Activated T-helper 1 cell treated with anti-CD3 and anti-CD28 coated beads, Interleukin-12 subunit alpha, Interleukin-12 subunit beta, Interleukin-2, Interleukin-4 antibody, amounts not matched to agents 30 ng/mL and 10 ng/mL and 1 ng/mL, durations not matched to agents 14 hours and 24 hours and 36 hours (primary cell): ENCODE results near the gene ZNF841. TPM values are rescaled to one million over a fixed set of nuclear protein-coding genes. Genes with fewer than 3 reads are reported as not detected.
"Not testable (repeated sequence)": the region's sequence is repeated elsewhere in the genome, so short reads cannot be mapped to it uniquely, and the experiment has no call there.

Source experiments
- DNase-seq: peaks from one replicate; pipeline ENCODE4 v3.0.0; 2021; ENCODE audit warnings: low spot score
- H3K27ac Mint-ChIP-seq: one replicate; pipeline ENCODE4 v1.8.0; 2021; ENCODE audit warnings: mild to moderate bottlenecking, mixed read lengths
- H3K27me3 Mint-ChIP-seq: one replicate; pipeline ENCODE4 v1.8.0; 2022; ENCODE audit warnings: mild to moderate bottlenecking, moderate library complexity, mixed read lengths; ENCODE audit not compliant: insufficient read depth
- H3K36me3 Mint-ChIP-seq: one replicate; pipeline ENCODE4 v1.8.0; 2021; ENCODE audit warnings: low read depth, mixed read lengths
- H3K4me1 Mint-ChIP-seq: one replicate; pipeline ENCODE4 v1.8.0; 2021; ENCODE audit warnings: low read depth, mixed read lengths
- H3K4me3 Mint-ChIP-seq: one replicate; pipeline ENCODE4 v1.8.0; 2021; ENCODE audit warnings: mild to moderate bottlenecking, moderate library complexity, mixed read lengths
- H3K9me3 Mint-ChIP-seq: one replicate; pipeline ENCODE4 v1.8.0; 2021; ENCODE audit warnings: mixed read lengths
- intact Hi-C: fragments of 100-400 bp; cut with micrococcal nuclease; formaldehyde crosslinking; loops from one replicate; pipeline ENCODE4 v1.15.1; 2024
- total RNA-seq: library from RNA; stranded (reverse); gene quantifications from 2 replicates; pipeline ENCODE4 v1.2.3, GENCODE V29; 2022

The ZNF841 gene
- total RNA-seq, 1 donor from 2014 or later = 16.1 TPM

GRCh38 chr19:52110780-52111179 lies 15.2 kb upstream of the ZNF841 start:
- H3K36me3 Mint-ChIP-seq = peaks cover 7% of the 10 kb centered on the region
- H3K4me3 Mint-ChIP-seq = no peak overlapping the region
- no peak overlapping the region for H3K27ac Mint-ChIP-seq
- intact Hi-C loops = no loop called here
- DNase-seq = no peak
- H3K4me1 Mint-ChIP-seq = no peaks in the 10 kb centered on the region
- no peaks in the 10 kb centered on the region for H3K27me3 Mint-ChIP-seq
- peaks cover 81% of the 10 kb centered on the region for H3K9me3 Mint-ChIP-seq

- Mint-ChIP-seq H3K36me3 (peaks cover 1% of the 10 kb centered on the region), H3K27me3 (no peaks in the 10 kb centered on the region), H3K4me1 (no peaks in the 10 kb centered on the region), H3K4me3 (no peak overlapping the region), H3K27ac (no peak overlapping the region), H3K9me3 (peaks cover 39% of the 10 kb centered on the region)
- DNase-seq = no peak
- intact Hi-C loops = no loop called here
Observed at GRCh38 chr19:52102782-52103181, 7.2 kb upstream of the ZNF841 start.

- H3K4me1 Mint-ChIP-seq = no peaks in the 10 kb centered on the region
- no peak for DNase-seq
- peaks cover 39% of the 10 kb centered on the region for H3K9me3 Mint-ChIP-seq
- H3K36me3 Mint-ChIP-seq = peaks cover 1% of the 10 kb centered on the region
- no peak overlapping the region for H3K27ac Mint-ChIP-seq
- intact Hi-C loops = no loop called here
- no peaks in the 10 kb centered on the region for H3K27me3 Mint-ChIP-seq
- no peak overlapping the region for H3K4me3 Mint-ChIP-seq
Observed at GRCh38 chr19:52101866-52102562, 6.4 kb upstream of the ZNF841 start.

GRCh38 chr19:52099497-52100138 lies 4.1 kb upstream of the ZNF841 start:
- Mint-ChIP-seq H3K4me3 (no peak overlapping the region), H3K27me3 (no peaks in the 10 kb centered on the region), H3K4me1 (peaks cover 10% of the 10 kb centered on the region), H3K9me3 (peaks cover 53% of the 10 kb centered on the region), H3K36me3 (peaks cover 8% of the 10 kb centered on the region), H3K27ac (no peak overlapping the region)
- DNase-seq = no peak
- intact Hi-C loops = no loop called here

GRCh38 chr19:52096416-52096815 lies 851 bp upstream of the ZNF841 start:
- Mint-ChIP-seq H3K4me1 (peaks cover 22% of the 10 kb centered on the region), H3K9me3 (peaks cover 76% of the 10 kb centered on the region), H3K36me3 (peaks cover 32% of the 10 kb centered on the region), H3K4me3 (peak overlapping the region; percentile 92)
- H3K27me3 Mint-ChIP-seq, intact Hi-C loops, H3K27ac Mint-ChIP-seq, DNase-seq: not testable (repeated sequence)

GRCh38 chr19:52094526-52095130 lies 937 bp downstream of the ZNF841 start:
- Mint-ChIP-seq H3K36me3 (peaks cover 46% of the 10 kb centered on the region), H3K27ac (peak overlapping the region; percentile 90), H3K4me1 (peaks cover 22% of the 10 kb centered on the region), H3K27me3 (no peaks in the 10 kb centered on the region), H3K4me3 (peak overlapping the region; percentile 92), H3K9me3 (peaks cover 89% of the 10 kb centered on the region)
- intact Hi-C loops = loop anchor here (1.0 to 2.0 kb wide), 4 partner anchors 45 to 96 kb away; partner anchors contain the start of genes PPP2R1A, ZNF432, ZNF614 and ZNF616
- DNase-seq = no peak

GRCh38 chr19:52086481-52086880 lies 9.1 kb downstream of the ZNF841 start:
- no peaks in the 10 kb centered on the region for H3K4me1 Mint-ChIP-seq
- H3K27me3 Mint-ChIP-seq = no peaks in the 10 kb centered on the region
- intact Hi-C loops = no loop called here
- no peak overlapping the region for H3K27ac Mint-ChIP-seq
- peaks cover 78% of the 10 kb centered on the region for H3K36me3 Mint-ChIP-seq
- DNase-seq = no peak
- H3K4me3 Mint-ChIP-seq = no peak overlapping the region
- H3K9me3 Mint-ChIP-seq = peaks cover 80% of the 10 kb centered on the region

GRCh38 chr19:52070496-52070895 lies 25.1 kb downstream of the ZNF841 start:
- Mint-ChIP-seq H3K27ac (no peak overlapping the region), H3K36me3 (peaks cover 83% of the 10 kb centered on the region), H3K27me3 (no peaks in the 10 kb centered on the region), H3K9me3 (peaks cover 81% of the 10 kb centered on the region), H3K4me3 (no peak overlapping the region), H3K4me1 (no peaks in the 10 kb centered on the region)
- intact Hi-C loops = no loop called here
- no peak for DNase-seq

GRCh38 chr19:52069653-52070052 lies 25.9 kb downstream of the ZNF841 start:
- DNase-seq = no peak
- Mint-ChIP-seq H3K27ac (no peak overlapping the region), H3K9me3 (peaks cover 81% of the 10 kb centered on the region), H3K4me3 (no peak overlapping the region), H3K27me3 (no peaks in the 10 kb centered on the region), H3K36me3 (peaks cover 80% of the 10 kb centered on the region), H3K4me1 (no peaks in the 10 kb centered on the region)
- intact Hi-C loops = no loop called here

GRCh38 chr19:52066258-52066863 lies 29.2 kb downstream of the ZNF841 start:
- Mint-ChIP-seq H3K4me3 (no peak overlapping the region), H3K9me3 (peaks cover 73% of the 10 kb centered on the region), H3K36me3 (peaks cover 70% of the 10 kb centered on the region), H3K4me1 (no peaks in the 10 kb centered on the region), H3K27me3 (no peaks in the 10 kb centered on the region), H3K27ac (no peak overlapping the region)
- DNase-seq = no peak
- intact Hi-C loops = no loop called here

- H3K27ac Mint-ChIP-seq = no peak overlapping the region
- no peaks in the 10 kb centered on the region for H3K4me1 Mint-ChIP-seq
- DNase-seq = no peak
- intact Hi-C loops = no loop called here
- peaks cover 73% of the 10 kb centered on the region for H3K9me3 Mint-ChIP-seq
- H3K4me3 Mint-ChIP-seq = no peak overlapping the region
- H3K36me3 Mint-ChIP-seq = peaks cover 60% of the 10 kb centered on the region
- H3K27me3 Mint-ChIP-seq = no peaks in the 10 kb centered on the region
Observed at GRCh38 chr19:52065399-52065798, 30.2 kb downstream of the ZNF841 start.

- H3K36me3 Mint-ChIP-seq = peaks cover 31% of the 10 kb centered on the region
Observed at GRCh38 chr19:52056480-52056879, 39.1 kb downstream of the ZNF841 start.

GRCh38 chr19:52051736-52052135 lies 43.8 kb downstream of the ZNF841 start:
- H3K27me3 Mint-ChIP-seq, intact Hi-C loops, H3K4me3 Mint-ChIP-seq, H3K27ac Mint-ChIP-seq, DNase-seq: not testable (repeated sequence)
- H3K4me1 Mint-ChIP-seq = peaks cover 16% of the 10 kb centered on the region
- H3K9me3 Mint-ChIP-seq = peaks cover 58% of the 10 kb centered on the region
- peaks cover 40% of the 10 kb centered on the region for H3K36me3 Mint-ChIP-seq

More at GRCh38 chr19:52056480-52056879, 39.1 kb downstream of the ZNF841 start:
- DNase-seq, H3K27me3 Mint-ChIP-seq, intact Hi-C loops, H3K27ac Mint-ChIP-seq, H3K4me3 Mint-ChIP-seq, H3K4me1 Mint-ChIP-seq: not testable (repeated sequence)
- peaks cover 76% of the 10 kb centered on the region for H3K9me3 Mint-ChIP-seq
